IMR-90 (cell line): ENCODE data around the gene DMRTC2. TPM values are rescaled to one million over a fixed set of nuclear protein-coding genes. Genes with fewer than 3 reads are reported as not detected.

ENCODE experiments used
- ATAC-seq: fragments of 200-7000 bp; cut with Tn5 transposase; 2 replicates; pipeline ENCODE4 v1.9.1; 2020; ENCODE audit warnings: low read depth, mild to moderate bottlenecking, moderate library complexity
- BruUV-seq: library from RNA; stranded (reverse); fragments of 400-500 nt; replicated peaks from 2 replicates; lab custom pipeline; 2021; lab: Mats Ljungman, UMichigan
- CTCF ChIA-PET: fragments of 300-600 bp; formaldehyde crosslinking; extraction: SDS; loops from one replicate; lab custom pipeline; 2021; ENCODE audit warnings: antibody characterized with exemption; lab: Yijun Ruan, JAX
- POLR2A ChIA-PET: fragments of 300-600 bp; sonication (Branson Sonifier 250); formaldehyde crosslinking; loops from one replicate; lab custom pipeline; 2022; ENCODE audit warnings: antibody characterized with exemption; ENCODE audit not compliant: unreplicated experiment; lab: Charles Lee
- DNase-seq: peaks from one replicate; pipeline ENCODE4 v3.0.0; 2013
- H2AFZ ChIP-seq: replicated peaks from 2 replicates; pipeline ENCODE3; 2013; ENCODE audit warnings: low read length, mild to moderate bottlenecking; ENCODE audit not compliant: poor library complexity
- H2AK5ac ChIP-seq: 2 replicates; pipeline ENCODE4 v1.6.1; 2013; ENCODE audit warnings: low read depth, low read length, inconsistent platforms
- H2AK9ac ChIP-seq: replicated peaks from 2 replicates; pipeline ENCODE3; 2013; ENCODE audit warnings: mild to moderate bottlenecking, low read depth, low read length, moderate library complexity; ENCODE audit not compliant: poor library complexity
- H2BK120ac ChIP-seq: 2 replicates; pipeline ENCODE4 v1.6.1; 2013; ENCODE audit warnings: low read depth, low read length, inconsistent platforms
- H2BK15ac ChIP-seq: 3 replicates; pipeline ENCODE4 v1.6.1; 2013; ENCODE audit warnings: low read depth, low read length, inconsistent platforms
- H2BK20ac ChIP-seq: 2 replicates; pipeline ENCODE4 v1.6.1; 2013; ENCODE audit warnings: low read depth, mild to moderate bottlenecking, inconsistent platforms, low read length, moderate library complexity
- H2BK5ac ChIP-seq: 2 replicates; pipeline ENCODE4 v1.6.1; 2013; ENCODE audit warnings: mild to moderate bottlenecking, low read depth, low read length, inconsistent platforms; ENCODE audit not compliant: poor library complexity, severe bottlenecking
- H3K14ac ChIP-seq: replicated peaks from 2 replicates; pipeline ENCODE4 v1.6.1; 2013; ENCODE audit warnings: low read depth, low read length, inconsistent platforms
- H3K18ac ChIP-seq: 2 replicates; pipeline ENCODE4 v1.6.1; 2013; ENCODE audit warnings: low read depth, low read length, control low read depth
- H3K23ac ChIP-seq: 2 replicates; pipeline ENCODE4 v1.6.1; 2013; ENCODE audit warnings: low read depth, low read length, inconsistent platforms
- H3K27ac ChIP-seq: 2 replicates; pipeline ENCODE4 v1.5.1; 2013; ENCODE audit warnings: mild to moderate bottlenecking, control low read depth, low read length; ENCODE audit not compliant: insufficient read depth
- H3K27me3 ChIP-seq: 2 replicates; pipeline ENCODE4 v1.6.1; 2013; ENCODE audit warnings: low read length; ENCODE audit not compliant: control insufficient read depth, insufficient read depth
- H3K36me3 ChIP-seq: 2 replicates; pipeline ENCODE4 v1.6.1; 2013; ENCODE audit warnings: low read length, mixed read lengths; ENCODE audit not compliant: control insufficient read depth, insufficient read depth
- H3K4ac ChIP-seq: 2 replicates; pipeline ENCODE4 v1.6.1; 2013; ENCODE audit warnings: low read depth, low read length, inconsistent platforms
- H3K4me1 ChIP-seq: 2 replicates; pipeline ENCODE4 v1.6.1; 2013; ENCODE audit warnings: low read length, mixed read lengths; ENCODE audit not compliant: control insufficient read depth, insufficient read depth
- H3K4me2 ChIP-seq: 2 replicates; pipeline ENCODE4 v1.6.1; 2013; ENCODE audit warnings: low read depth, mild to moderate bottlenecking, control low read depth, low read length, moderate library complexity
- H3K4me3 ChIP-seq: 2 replicates; pipeline ENCODE4 v1.5.1; 2013; ENCODE audit warnings: low read depth, mild to moderate bottlenecking, control low read depth, low read length, moderate library complexity; ENCODE audit not compliant: insufficient read depth
- H3K56ac ChIP-seq: 2 replicates; pipeline ENCODE4 v1.6.1; 2013; ENCODE audit warnings: low read length, inconsistent platforms; ENCODE audit not compliant: insufficient read depth; ENCODE audit errors: extremely low read depth
- H3K79me1 ChIP-seq, 2 experiments: 2 replicates each; pipeline ENCODE4 v1.6.1; 2013; ENCODE audit warnings: low read length in 2 of 2, inconsistent platforms in 1 of 2, low read depth in 1 of 2
- H3K9ac ChIP-seq: 2 replicates; pipeline ENCODE4 v1.6.1; 2013; ENCODE audit warnings: low read depth, low read length, control low read depth
- H3K9me1 ChIP-seq: 2 replicates; pipeline ENCODE4 v1.6.1; 2013; ENCODE audit warnings: low read length, inconsistent platforms; ENCODE audit not compliant: insufficient read depth
- H3K9me3 ChIP-seq: 2 replicates; pipeline ENCODE4 v1.6.1; 2013; ENCODE audit warnings: low read length; ENCODE audit not compliant: control insufficient read depth, insufficient read depth
- H4K20me1 ChIP-seq: 2 replicates; pipeline ENCODE4 v1.6.1; 2013; ENCODE audit warnings: low read length, inconsistent platforms; ENCODE audit not compliant: insufficient read depth
- H4K5ac ChIP-seq: 2 replicates; pipeline ENCODE4 v1.6.1; 2013; ENCODE audit warnings: mild to moderate bottlenecking, low read depth, low read length, control low read depth
- H4K8ac ChIP-seq, 2 experiments: 2 replicates each; pipeline ENCODE4 v1.6.1; 2013; ENCODE audit warnings: low read depth in 2 of 2, low read length in 2 of 2, control low read depth in 1 of 2, inconsistent platforms in 1 of 2
- H4K91ac ChIP-seq: 2 replicates; pipeline ENCODE4 v1.6.1; 2013; ENCODE audit warnings: low read depth, low read length, inconsistent platforms; ENCODE audit not compliant: insufficient read depth
- CEBPB ChIP-seq: IDR thresholded peaks from 2 replicates; pipeline ENCODE4 v1.6.1; 2012; ENCODE audit warnings: low read depth, low read length, improper control_type of control experiment
- CHD1 ChIP-seq: IDR thresholded peaks from 2 replicates; pipeline ENCODE4 v1.6.1; 2012; ENCODE audit warnings: low read depth, low read length, improper control_type of control experiment
- CTCF ChIP-seq: conservative IDR thresholded peaks from 2 replicates; pipeline ENCODE4 v1.5.1; 2012; ENCODE audit warnings: mild to moderate bottlenecking, low read depth, low read length, improper control_type of control experiment
- FOS ChIP-seq: fragments of 150-350 bp; IDR thresholded peaks from 2 replicates; pipeline ENCODE4 v1.6.1; 2016; ENCODE audit warnings: low read depth, low read length
- MAZ ChIP-seq: IDR thresholded peaks from 2 replicates; pipeline ENCODE4 v1.6.1; 2012; ENCODE audit warnings: low read depth, mild to moderate bottlenecking, low read length, improper control_type of control experiment, moderate library complexity, borderline replicate concordance
- MXI1 ChIP-seq: IDR thresholded peaks from 2 replicates; pipeline ENCODE4 v1.6.1; 2012; ENCODE audit warnings: low read depth, mild to moderate bottlenecking, low read length, moderate library complexity, borderline replicate concordance
- POLR2A ChIP-seq: IDR thresholded peaks from 2 replicates; pipeline ENCODE4 v1.6.1; 2012; ENCODE audit warnings: mild to moderate bottlenecking, low read depth, low read length
- RAD21 ChIP-seq: IDR thresholded peaks from 2 replicates; pipeline ENCODE4 v1.6.1; 2012; ENCODE audit warnings: low read length, improper control_type of control experiment
- RFX5 ChIP-seq: IDR thresholded peaks from 2 replicates; pipeline ENCODE4 v1.8.0; 2012; ENCODE audit warnings: low read depth, mild to moderate bottlenecking, low read length, moderate library complexity
- SMC3 ChIP-seq: fragments of 150-350 bp; IDR thresholded peaks from 2 replicates; pipeline ENCODE4 v1.6.1; 2016; ENCODE audit warnings: low read depth, mild to moderate bottlenecking, antibody characterized with exemption, low read length, moderate library complexity
- USF2 ChIP-seq: fragments of 150-350 bp; IDR thresholded peaks from 2 replicates; pipeline ENCODE4 v1.6.1; 2017; ENCODE audit warnings: mild to moderate bottlenecking, antibody characterized with exemption, low read length, low read depth
- WGBS, 2 experiments: methylation state at CpG; one replicate each; pipeline versions ENCODE4 v1.1.5 to v1.1.7; 2013; ENCODE audit warnings: missing lambda C conversion rate in 2 of 2; ENCODE audit not compliant: insufficient read length in 1 of 2; ENCODE audit errors: extremely low coverage in 2 of 2; 5-methylcytosine and 5-hydroxymethylcytosine counted together
- dilution Hi-C: fragments of 300-500 bp; cut with HindIII; formaldehyde crosslinking; loops from one replicate; pipeline ENCODE4 v1.14.3; 2018; ENCODE audit warnings: low sequenced_read_pairs; ENCODE audit not compliant: unreplicated experiment
- in situ Hi-C: fragments of 300-500 bp; cut with MboI; formaldehyde crosslinking; loops from 3 replicates; pipeline ENCODE4 v1.14.3; 2019; ENCODE audit warnings: low sequenced_read_pairs, inconsistent platforms, mixed read lengths
- intact Hi-C: fragments of 100-400 bp; cut with micrococcal nuclease; formaldehyde crosslinking; loops from 2 replicates; pipeline ENCODE4 v1.10.0; 2022
- polyA plus RNA-seq, 3 experiments: library from polyadenylated mRNA; depleted of rRNA; stranded (reverse); fragments of >200 nt; gene quantifications; 2 replicates each; pipeline ENCODE4 v1.2.3, GENCODE V29; 2012; ENCODE audit warnings: low replicate concordance in 1 of 3
- total RNA-seq: library from RNA; depleted of rRNA; stranded (reverse); fragments of >200 nt; gene quantifications from 2 replicates; pipeline ENCODE4 v1.2.3, GENCODE V29; 2012

The DMRTC2 gene
- total and polyA plus RNA-seq, 2 of the 4 experiments (the other 2 are of a cell fraction), result not detected

- H3K9ac ChIP-seq, result no peak overlapping the region
Observed at GRCh38 chr19:41811036-41811435, 33.8 kb upstream of the DMRTC2 start.

More at GRCh38 chr19:41811036-41811435, 33.8 kb upstream of the DMRTC2 start:
- H2AK5ac ChIP-seq, result no peak overlapping the region
- no peaks in the 10 kb centered on the region for H3K9me3 ChIP-seq
- no peak overlapping the region for H2BK5ac ChIP-seq
- H3K27ac ChIP-seq, result no peak overlapping the region
- no peak overlapping the region for H3K23ac ChIP-seq
- no peak overlapping the region for H3K56ac ChIP-seq
- H4K8ac ChIP-seq, result no peak overlapping the region
- H3K4ac ChIP-seq, result no peak overlapping the region
- no peaks in the 10 kb centered on the region for H4K20me1 ChIP-seq
- no peaks in the 10 kb centered on the region for H3K79me1 ChIP-seq
- H3K18ac ChIP-seq, result no peak overlapping the region
- no peak overlapping the region for H3K4me3 ChIP-seq
- intact Hi-C loops, result no loop called here
- H4K91ac ChIP-seq, result no peak overlapping the region
- no peak overlapping the region for H3K14ac ChIP-seq
- TF ChIP-seq POLR2A (no peak), MAZ (no peak), CHD1 (no peak), RFX5 (no peak), USF2 (no peak), RAD21 (no peak), FOS (no peak), MXI1 (no peak), CEBPB (no peak), SMC3 (no peak), CTCF (no peak)
- H3K27me3 ChIP-seq, result no peaks in the 10 kb centered on the region
- no peak overlapping the region for H3K4me2 ChIP-seq
- in situ Hi-C loops, result no loop called here
- no peaks in the 10 kb centered on the region for H3K36me3 ChIP-seq
- CTCF ChIA-PET, result interaction anchor here (0.5 kb wide), 1 partner anchor 48 kb away, joined by 4 read pairs; no protein-coding TSS in a partner anchor
- H3K9me1 ChIP-seq, result no peaks in the 10 kb centered on the region
- no CpG with 5 or more reads among the region's 3 CpGs for WGBS, 2 experiments
- dilution Hi-C loops, result no loop called here
- H2AK9ac ChIP-seq, result no peak overlapping the region
- no peaks in the 10 kb centered on the region for H3K4me1 ChIP-seq
- DNase-seq (no peak), ATAC-seq (no peak)
- no peak overlapping the region for H2BK15ac ChIP-seq
- no peak overlapping the region for H2BK20ac ChIP-seq
- no peak overlapping the region for H4K5ac ChIP-seq
- no peak overlapping the region for H2BK120ac ChIP-seq
- H2AFZ ChIP-seq, result no peak overlapping the region
- BruUV-seq, result no TSS peak
- POLR2A ChIA-PET, result no interaction called here
